ENCODE results near the gene MALRD1. TPM values are rescaled to one million over a fixed set of nuclear protein-coding genes. Genes with fewer than 3 reads are reported as not detected.

The MALRD1 gene
- total RNA-seq, 2 experiments from 2014 or later = not detected

GRCh38 chr10:19411119-19411518 is 362.5 kb downstream of the MALRD1 start:
- Mint-ChIP-seq H3K4me1 (no peaks in the 10 kb centered on the region), H3K27me3 (no peaks in the 10 kb centered on the region), H3K4me3 (no peak overlapping the region), H3K27ac (no peak overlapping the region), H3K36me3 (no peaks in the 10 kb centered on the region), H3K9me3 (no peaks in the 10 kb centered on the region)
- POLR2A ChIA-PET = no interaction called here
- no peak for DNase-seq
- ATAC-seq (ENCODE audit: low read depth) = no peak

- Mint-ChIP-seq H3K4me1 (no peaks in the 10 kb centered on the region), H3K9me3 (no peaks in the 10 kb centered on the region), H3K36me3 (no peaks in the 10 kb centered on the region), H3K27ac (no peak overlapping the region), H3K4me3 (no peak overlapping the region), H3K27me3 (no peaks in the 10 kb centered on the region)
- ATAC-seq (ENCODE audit: low read depth) (no peak), DNase-seq (no peak)
- POLR2A ChIA-PET = no interaction called here
Measured at GRCh38 chr10:19412531-19412930, 363.9 kb downstream of the MALRD1 start.

GRCh38 chr10:19416164-19416563 is 367.6 kb downstream of the MALRD1 start:
- H3K4me1 Mint-ChIP-seq = no peaks in the 10 kb centered on the region
- no peak overlapping the region for H3K4me3 Mint-ChIP-seq
- POLR2A ChIA-PET = no interaction called here
- no peak overlapping the region for H3K27ac Mint-ChIP-seq
- no peak for ATAC-seq (ENCODE audit: low read depth)
- DNase-seq = no peak
- no peaks in the 10 kb centered on the region for H3K36me3 Mint-ChIP-seq
- no peaks in the 10 kb centered on the region for H3K27me3 Mint-ChIP-seq
- no peaks in the 10 kb centered on the region for H3K9me3 Mint-ChIP-seq

GRCh38 chr10:19417740-19418139 is 369.1 kb downstream of the MALRD1 start:
- DNase-seq (no peak), ATAC-seq (ENCODE audit: low read depth) (no peak)
- POLR2A ChIA-PET = no interaction called here
- H3K27ac Mint-ChIP-seq = no peak overlapping the region
- H3K36me3 Mint-ChIP-seq = no peaks in the 10 kb centered on the region
- H3K4me1 Mint-ChIP-seq = no peaks in the 10 kb centered on the region
- H3K9me3 Mint-ChIP-seq = no peaks in the 10 kb centered on the region
- H3K27me3 Mint-ChIP-seq = no peaks in the 10 kb centered on the region
- no peak overlapping the region for H3K4me3 Mint-ChIP-seq

- H3K9me3 Mint-ChIP-seq = peaks cover 3% of the 10 kb centered on the region
- no peak overlapping the region for H3K4me3 Mint-ChIP-seq
- H3K4me1 Mint-ChIP-seq = no peaks in the 10 kb centered on the region
- no peaks in the 10 kb centered on the region for H3K36me3 Mint-ChIP-seq
- ATAC-seq (ENCODE audit: low read depth) (no peak), DNase-seq (no peak)
- H3K27me3 Mint-ChIP-seq = no peaks in the 10 kb centered on the region
- POLR2A ChIA-PET = no interaction called here
- H3K27ac Mint-ChIP-seq = no peak overlapping the region
Measured at GRCh38 chr10:19421674-19422073, 373.1 kb downstream of the MALRD1 start.

GRCh38 chr10:19426034-19426433 is 377.4 kb downstream of the MALRD1 start:
- Mint-ChIP-seq H3K4me1 (no peaks in the 10 kb centered on the region), H3K36me3 (no peaks in the 10 kb centered on the region), H3K27me3 (no peaks in the 10 kb centered on the region), H3K4me3 (no peak overlapping the region), H3K27ac (no peak overlapping the region), H3K9me3 (peaks cover 7% of the 10 kb centered on the region)
- ATAC-seq (ENCODE audit: low read depth) (no peak), DNase-seq (no peak)
- POLR2A ChIA-PET = no interaction called here

- POLR2A ChIA-PET = no interaction called here
- Mint-ChIP-seq H3K4me3 (no peak overlapping the region), H3K4me1 (no peaks in the 10 kb centered on the region), H3K36me3 (no peaks in the 10 kb centered on the region), H3K27ac (no peak overlapping the region), H3K27me3 (no peaks in the 10 kb centered on the region), H3K9me3 (peaks cover 3% of the 10 kb centered on the region)
- ATAC-seq (ENCODE audit: low read depth) = no peak
- no peak for DNase-seq
Measured at GRCh38 chr10:19431622-19432351, 383.2 kb downstream of the MALRD1 start.

- Mint-ChIP-seq H3K36me3 (no peaks in the 10 kb centered on the region), H3K4me1 (no peaks in the 10 kb centered on the region), H3K27me3 (no peaks in the 10 kb centered on the region), H3K27ac (no peak overlapping the region), H3K9me3 (peaks cover under 1% of the 10 kb centered on the region), H3K4me3 (no peak overlapping the region)
- DNase-seq (no peak), ATAC-seq (ENCODE audit: low read depth) (no peak)
- POLR2A ChIA-PET = no interaction called here
Measured at GRCh38 chr10:19449860-19450259, 401.3 kb downstream of the MALRD1 start.

- DNase-seq (no peak), ATAC-seq (ENCODE audit: low read depth) (no peak)
- no peak overlapping the region for H3K4me3 Mint-ChIP-seq
- POLR2A ChIA-PET = no interaction called here
- no peaks in the 10 kb centered on the region for H3K36me3 Mint-ChIP-seq
- H3K4me1 Mint-ChIP-seq = no peaks in the 10 kb centered on the region
- H3K9me3 Mint-ChIP-seq = no peaks in the 10 kb centered on the region
- no peaks in the 10 kb centered on the region for H3K27me3 Mint-ChIP-seq
- H3K27ac Mint-ChIP-seq = no peak overlapping the region
Measured at GRCh38 chr10:19451356-19451755, 402.8 kb downstream of the MALRD1 start.

- Mint-ChIP-seq H3K36me3 (no peaks in the 10 kb centered on the region), H3K4me3 (no peak overlapping the region), H3K27ac (no peak overlapping the region), H3K4me1 (no peaks in the 10 kb centered on the region), H3K27me3 (no peaks in the 10 kb centered on the region), H3K9me3 (no peaks in the 10 kb centered on the region)
- DNase-seq (no peak), ATAC-seq (ENCODE audit: low read depth) (no peak)
- POLR2A ChIA-PET = no interaction called here
Measured at GRCh38 chr10:19451937-19452336, 403.3 kb downstream of the MALRD1 start.

GRCh38 chr10:19453967-19454366 is 405.4 kb downstream of the MALRD1 start:
- no peak for DNase-seq
- POLR2A ChIA-PET = no interaction called here
- Mint-ChIP-seq H3K9me3 (no peaks in the 10 kb centered on the region), H3K4me1 (no peaks in the 10 kb centered on the region), H3K27ac (no peak overlapping the region), H3K27me3 (no peaks in the 10 kb centered on the region), H3K36me3 (no peaks in the 10 kb centered on the region), H3K4me3 (no peak overlapping the region)
- ATAC-seq (ENCODE audit: low read depth) = no peak

GRCh38 chr10:19461588-19461987 is 413.0 kb downstream of the MALRD1 start:
- H3K36me3 Mint-ChIP-seq = no peaks in the 10 kb centered on the region
- ATAC-seq (ENCODE audit: low read depth) = no peak
- H3K9me3 Mint-ChIP-seq = peaks cover 5% of the 10 kb centered on the region
- POLR2A ChIA-PET = no interaction called here
- peaks cover 2% of the 10 kb centered on the region for H3K27me3 Mint-ChIP-seq
- no peaks in the 10 kb centered on the region for H3K4me1 Mint-ChIP-seq
- H3K4me3 Mint-ChIP-seq = no peak overlapping the region
- no peak overlapping the region for H3K27ac Mint-ChIP-seq
- DNase-seq = no peak

GRCh38 chr10:19466709-19467108 is 418.1 kb downstream of the MALRD1 start:
- Mint-ChIP-seq H3K9me3 (peaks cover 3% of the 10 kb centered on the region), H3K4me3 (no peak overlapping the region), H3K27me3 (peaks cover 2% of the 10 kb centered on the region), H3K4me1 (no peaks in the 10 kb centered on the region), H3K27ac (no peak overlapping the region), H3K36me3 (no peaks in the 10 kb centered on the region)
- no peak for ATAC-seq (ENCODE audit: low read depth)
- POLR2A ChIA-PET = no interaction called here
- no peak for DNase-seq

- POLR2A ChIA-PET = no interaction called here
- Mint-ChIP-seq H3K36me3 (no peaks in the 10 kb centered on the region), H3K4me1 (no peaks in the 10 kb centered on the region), H3K9me3 (peaks cover 3% of the 10 kb centered on the region), H3K27me3 (peaks cover 2% of the 10 kb centered on the region), H3K27ac (no peak overlapping the region), H3K4me3 (no peak overlapping the region)
- ATAC-seq (ENCODE audit: low read depth) (no peak), DNase-seq (no peak)
Measured at GRCh38 chr10:19468413-19468812, 419.8 kb downstream of the MALRD1 start.

GRCh38 chr10:19469521-19469920 is 420.9 kb downstream of the MALRD1 start:
- no peaks in the 10 kb centered on the region for H3K27me3 Mint-ChIP-seq
- no peaks in the 10 kb centered on the region for H3K9me3 Mint-ChIP-seq
- POLR2A ChIA-PET = no interaction called here
- no peaks in the 10 kb centered on the region for H3K36me3 Mint-ChIP-seq
- no peak overlapping the region for H3K27ac Mint-ChIP-seq
- DNase-seq (no peak), ATAC-seq (ENCODE audit: low read depth) (no peak)
- H3K4me1 Mint-ChIP-seq = no peaks in the 10 kb centered on the region
- H3K4me3 Mint-ChIP-seq = no peak overlapping the region
